ENCODE results near the gene URM1.

- TF ChIP-seq CTCF (conservative IDR thresholded peaks at IDR 0.05) (no peak), ZFX (IDR thresholded peaks at IDR 0.05) (no peak)
Observed at GRCh38 chr9:128435611-128436010, 64.4 kb downstream of the URM1 start.

All from C4-2B (cell line).